HG03045 (cell line): ENCODE measurements around the gene DDX28.

Experiments
- ATAC-seq: cut with Tn5 transposase; IDR thresholded peaks from one replicate; pipeline ENCODE4 v1.9.1; 2021; ENCODE audit warnings: mild to moderate bottlenecking, moderate library complexity; ENCODE audit not compliant: unreplicated experiment

The DDX28 gene, protein sequence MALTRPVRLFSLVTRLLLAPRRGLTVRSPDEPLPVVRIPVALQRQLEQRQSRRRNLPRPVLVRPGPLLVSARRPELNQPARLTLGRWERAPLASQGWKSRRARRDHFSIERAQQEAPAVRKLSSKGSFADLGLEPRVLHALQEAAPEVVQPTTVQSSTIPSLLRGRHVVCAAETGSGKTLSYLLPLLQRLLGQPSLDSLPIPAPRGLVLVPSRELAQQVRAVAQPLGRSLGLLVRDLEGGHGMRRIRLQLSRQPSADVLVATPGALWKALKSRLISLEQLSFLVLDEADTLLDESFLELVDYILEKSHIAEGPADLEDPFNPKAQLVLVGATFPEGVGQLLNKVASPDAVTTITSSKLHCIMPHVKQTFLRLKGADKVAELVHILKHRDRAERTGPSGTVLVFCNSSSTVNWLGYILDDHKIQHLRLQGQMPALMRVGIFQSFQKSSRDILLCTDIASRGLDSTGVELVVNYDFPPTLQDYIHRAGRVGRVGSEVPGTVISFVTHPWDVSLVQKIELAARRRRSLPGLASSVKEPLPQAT

DNA sequence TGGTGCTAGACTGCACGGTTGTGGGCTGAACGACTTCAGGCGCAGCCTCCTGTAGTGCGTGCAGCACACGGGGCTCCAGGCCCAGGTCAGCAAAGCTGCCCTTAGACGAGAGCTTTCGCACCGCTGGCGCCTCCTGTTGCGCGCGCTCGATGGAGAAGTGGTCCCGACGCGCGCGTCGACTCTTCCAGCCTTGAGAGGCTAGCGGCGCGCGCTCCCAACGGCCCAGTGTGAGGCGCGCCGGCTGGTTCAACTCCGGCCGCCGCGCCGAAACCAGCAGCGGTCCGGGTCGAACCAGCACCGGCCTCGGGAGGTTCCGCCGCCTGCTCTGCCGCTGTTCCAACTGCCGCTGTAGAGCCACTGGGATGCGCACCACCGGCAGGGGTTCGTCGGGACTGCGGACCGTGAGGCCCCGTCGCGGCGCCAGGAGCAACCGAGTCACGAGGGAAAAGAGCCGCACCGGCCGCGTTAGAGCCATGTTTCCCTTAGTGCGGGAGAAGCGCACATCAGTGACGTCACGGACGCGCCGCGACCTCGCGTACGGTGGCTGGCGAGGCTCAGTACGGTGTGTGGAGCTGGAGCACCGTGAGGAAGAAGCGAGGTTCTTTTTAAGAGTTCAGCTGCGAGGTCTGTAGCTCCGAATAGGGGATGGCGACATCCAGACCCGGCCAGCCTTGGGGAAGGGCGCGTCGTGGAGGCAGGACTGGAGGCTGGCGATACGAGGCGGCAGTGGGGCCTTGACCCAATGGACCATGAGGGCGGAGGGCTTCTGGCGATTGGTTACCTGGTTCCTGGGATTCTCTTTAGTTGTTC is at the start of gene DDX28, which contains the start of gene DUS2:
Gene DDX28 (minus strand): TSS at position 505 of the 810 bp plus-strand sequence. CDS start 30 bp downstream, at position 475.
Gene DUS2 (plus strand): TSS at position 557 of the 810 bp plus-strand sequence. CDS start 14,740 bp downstream, outside the sequence.
- peak; percentile 83 for ATAC-seq

DNA sequence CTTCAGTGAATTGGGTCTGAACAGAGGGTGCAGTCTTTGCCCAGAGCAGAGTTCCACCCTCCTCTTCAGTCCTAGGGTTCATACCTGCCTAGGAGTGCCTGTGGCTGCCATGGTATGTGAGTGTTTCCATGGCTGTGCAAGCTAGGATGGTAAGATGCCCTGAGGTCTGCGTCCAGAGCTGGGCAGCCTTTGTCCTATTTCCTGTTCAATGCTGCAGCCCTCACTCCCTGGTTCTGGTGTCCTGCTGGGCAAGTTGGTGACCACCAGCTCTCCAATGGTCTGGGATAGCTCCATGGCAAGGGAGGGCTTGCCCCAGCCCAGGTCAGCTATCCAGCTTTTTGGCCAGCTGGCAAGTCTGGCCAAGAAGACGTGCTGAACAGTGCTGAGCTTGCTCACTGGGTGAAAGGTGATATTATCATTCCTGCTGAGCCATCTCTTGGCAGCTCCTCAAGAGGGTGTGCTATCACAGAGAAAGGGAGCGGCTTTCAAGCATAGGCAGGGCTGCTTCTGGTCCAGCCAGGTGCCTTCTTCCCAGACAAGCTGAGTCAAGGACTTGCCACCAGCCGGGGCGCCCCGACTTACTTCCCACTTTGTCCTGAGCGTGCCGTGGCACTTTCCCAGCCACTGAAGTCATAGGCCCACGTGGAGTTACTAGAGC is 49.1 kb upstream of the DDX28 start:
- no peak for ATAC-seq

DNA sequence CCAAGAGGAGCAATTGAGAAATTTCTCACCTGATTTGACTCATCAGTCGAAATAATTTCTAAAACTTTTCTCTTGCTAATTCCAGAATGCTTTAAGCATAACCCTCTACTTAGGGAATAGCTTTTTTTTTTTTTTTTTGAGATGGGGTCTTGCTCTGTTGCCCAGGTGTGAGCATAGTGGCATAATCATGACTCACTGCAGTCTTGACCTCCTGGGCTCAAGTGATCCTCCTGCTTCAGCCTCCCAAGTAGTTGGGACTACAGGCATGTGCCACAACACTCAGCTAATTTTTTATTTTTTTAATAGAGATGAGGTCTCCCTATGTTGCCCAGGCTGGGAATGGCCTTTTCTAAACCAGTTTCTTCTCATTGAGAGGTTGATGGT is 48.5 kb upstream of the DDX28 start:
- ATAC-seq, result no peak

DNA sequence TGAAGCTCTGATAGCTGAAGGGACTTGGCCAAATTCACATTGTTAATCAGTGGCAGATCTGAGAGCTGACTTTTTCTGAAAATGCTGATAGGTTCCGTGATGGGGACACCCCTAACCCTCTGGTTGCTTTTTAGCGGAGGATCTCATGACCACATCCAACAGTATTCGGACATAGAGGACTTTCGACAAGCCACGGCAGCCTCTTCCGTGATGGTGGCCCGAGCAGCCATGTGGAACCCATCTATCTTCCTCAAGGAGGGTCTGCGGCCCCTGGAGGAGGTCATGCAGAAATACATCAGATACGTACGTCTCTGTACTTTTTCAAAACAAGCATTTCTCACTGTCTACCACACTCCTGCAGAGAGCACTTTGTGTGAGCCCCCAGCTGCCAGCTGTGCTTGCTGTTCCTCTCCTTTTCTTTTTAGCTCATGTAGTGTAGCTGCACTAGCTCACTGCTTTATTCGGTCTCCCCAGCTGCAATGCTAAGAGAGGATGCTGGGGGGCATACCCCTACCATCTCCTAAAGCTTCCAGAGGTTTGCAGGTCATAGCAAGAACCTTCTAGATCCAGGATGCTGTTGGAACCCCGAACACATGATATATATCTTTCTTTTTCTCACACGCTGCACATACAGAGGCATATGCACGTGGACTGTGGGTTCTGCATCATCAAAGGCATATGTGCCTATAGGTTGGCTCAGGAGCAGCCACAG is 47.9 kb upstream of the DDX28 start:
- ATAC-seq, result no peak

DNA sequence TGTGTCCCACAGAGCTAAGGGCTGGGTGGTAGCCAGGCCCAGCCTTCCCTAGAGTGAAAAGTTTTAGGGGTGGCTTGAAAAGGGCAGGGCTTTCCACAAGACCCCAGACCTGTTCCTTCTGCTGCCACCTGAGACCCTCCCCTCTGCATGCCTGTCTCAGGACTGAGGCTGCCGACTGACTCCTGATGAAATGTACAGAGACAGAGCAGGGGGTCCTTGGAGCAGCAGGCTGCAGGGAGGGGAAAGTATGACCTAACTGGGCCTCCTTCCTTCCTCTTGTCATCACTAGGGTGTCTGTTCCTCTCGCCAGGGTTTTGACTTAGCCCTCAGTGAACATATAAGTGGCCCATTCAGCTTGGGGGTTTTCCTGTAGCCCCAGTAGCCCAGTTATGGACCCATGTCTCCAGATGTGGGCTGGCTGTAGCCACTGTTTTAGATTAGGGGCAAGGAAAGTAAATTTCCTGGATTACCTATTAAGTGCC is 47.3 kb upstream of the DDX28 start:
- ATAC-seq, result no peak

DNA sequence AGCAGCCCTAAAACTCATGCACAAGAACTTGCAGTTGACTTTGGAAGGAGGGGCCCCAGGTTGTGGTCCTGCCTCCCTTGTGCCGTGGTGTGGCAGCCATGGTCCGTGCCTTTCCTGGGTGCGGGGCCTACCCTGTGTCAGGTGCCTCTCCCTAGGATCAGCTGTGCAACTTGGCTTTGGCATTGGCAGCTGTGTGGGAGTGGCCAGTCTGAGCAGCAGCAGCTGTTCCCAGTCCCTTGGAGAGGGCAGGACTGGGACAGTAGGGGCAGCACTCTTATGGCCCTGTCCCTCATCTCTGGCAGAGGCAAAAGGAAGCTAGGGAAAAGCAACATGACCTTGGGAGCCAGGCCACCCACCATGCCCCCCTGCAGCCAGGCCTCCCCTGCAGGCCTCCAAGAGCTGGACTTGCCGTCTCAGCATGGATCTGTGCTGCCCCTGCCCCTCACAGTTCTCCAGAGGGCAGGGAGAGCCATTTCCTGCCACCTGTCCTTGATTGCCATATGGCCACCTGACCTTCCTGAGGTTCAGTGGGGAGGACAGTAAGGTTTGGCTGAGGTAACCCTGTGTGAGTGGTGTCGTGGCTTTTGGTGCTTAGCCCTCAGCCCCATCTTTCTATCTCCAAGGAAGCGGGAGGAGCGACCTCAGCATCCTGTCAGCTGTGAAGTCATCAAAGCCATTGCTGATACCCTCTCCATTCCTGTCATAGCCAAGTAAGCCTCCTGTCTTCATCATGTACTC is 46.6 kb upstream of the DDX28 start:
- ATAC-seq, result no peak

DNA sequence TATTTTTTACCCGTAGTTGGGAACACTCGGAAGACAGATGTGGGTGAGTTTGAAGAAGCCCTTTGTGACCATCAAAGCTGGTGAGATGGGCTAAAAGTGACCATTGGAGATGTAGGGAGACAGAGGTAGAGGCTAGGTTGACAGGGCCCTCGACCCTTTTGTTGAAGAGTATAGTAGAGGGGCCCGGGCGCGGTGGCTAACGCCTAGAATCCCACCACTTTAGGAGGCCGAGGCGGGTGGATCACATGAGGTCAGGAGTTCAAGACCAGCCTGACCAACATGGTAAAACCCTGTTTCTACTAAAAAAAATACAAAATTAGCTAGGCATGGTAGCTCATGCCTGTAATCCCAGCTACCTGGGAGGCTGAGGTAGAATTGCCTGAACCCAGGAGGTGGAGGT is 45.9 kb upstream of the DDX28 start:
- no peak for ATAC-seq

DNA sequence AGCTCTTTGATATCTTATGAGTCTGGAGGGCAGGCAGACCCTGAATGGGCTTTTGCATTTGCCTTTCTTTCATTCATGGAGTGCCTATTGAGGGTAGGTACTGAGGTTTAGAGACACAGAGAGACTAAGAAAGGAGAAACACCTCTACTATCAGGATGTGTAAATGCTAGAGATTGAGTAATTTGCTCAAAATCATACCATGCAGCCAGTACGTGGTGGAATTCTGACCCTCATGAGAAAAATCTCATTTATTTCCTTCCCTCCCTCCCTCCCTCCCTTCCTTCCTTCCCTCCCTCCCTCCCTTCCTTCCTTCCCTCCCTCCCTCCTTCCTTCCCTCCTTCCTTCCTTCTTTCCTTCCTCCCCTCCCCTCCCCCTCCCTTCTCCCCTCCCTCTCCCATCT is 43.7 kb upstream of the DDX28 start:
- ATAC-seq, result no peak

DNA sequence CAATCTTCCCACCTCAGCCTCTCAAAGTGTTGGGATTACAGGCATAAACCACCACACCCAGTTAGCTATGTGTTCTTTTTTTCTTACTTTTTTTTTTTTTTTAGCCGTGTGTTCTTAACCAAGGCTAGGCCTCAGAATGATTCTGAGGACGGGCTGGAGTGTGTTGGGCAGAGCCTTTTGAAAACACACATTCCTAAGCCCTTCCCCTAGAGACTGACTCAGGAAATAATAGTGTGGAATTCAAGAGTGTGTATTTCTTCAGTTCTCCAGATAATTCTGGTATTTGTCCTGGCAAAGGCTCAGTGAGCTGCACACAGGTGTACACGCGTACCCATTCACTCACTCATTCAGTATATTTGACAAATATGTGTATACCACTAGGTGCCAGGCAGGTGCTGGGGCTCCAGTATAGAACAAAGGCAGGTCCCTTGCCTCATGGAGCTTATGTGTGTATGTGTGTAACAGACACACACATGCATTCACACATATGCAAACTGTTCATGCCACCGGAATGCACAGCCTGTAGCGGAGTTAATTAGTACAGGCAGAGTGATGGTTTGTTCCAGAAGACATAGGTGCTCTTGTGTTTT is 42.8 kb upstream of the DDX28 start:
- ATAC-seq, result no peak

DNA sequence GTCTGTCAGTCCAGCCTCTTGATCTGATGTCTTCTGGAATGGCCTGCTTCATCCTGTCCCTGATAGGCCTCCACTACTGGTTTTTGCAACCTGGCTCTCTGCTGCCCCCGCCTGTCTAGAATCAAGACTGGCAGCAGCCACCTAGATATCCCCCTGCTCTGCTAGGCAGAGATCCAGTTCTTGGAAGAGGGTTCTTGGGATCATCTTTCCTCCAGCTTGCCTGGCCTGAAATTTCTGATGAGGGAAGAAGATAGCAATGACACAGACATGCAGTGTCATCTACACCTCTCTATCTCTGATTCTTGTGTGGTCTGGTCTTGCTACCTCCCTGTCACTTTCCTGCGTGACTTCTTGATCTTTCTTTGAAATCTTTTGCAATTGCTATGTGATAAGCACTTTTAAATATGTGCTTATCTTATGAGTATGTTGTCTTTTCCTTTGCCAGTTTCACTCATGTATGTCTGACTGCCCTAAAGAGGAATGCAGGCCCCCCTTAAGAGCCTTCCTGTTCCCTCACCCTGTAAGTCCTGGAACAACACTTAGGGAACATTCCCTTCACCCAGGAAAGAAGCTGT is 41.8 kb upstream of the DDX28 start:
- no peak for ATAC-seq

DNA sequence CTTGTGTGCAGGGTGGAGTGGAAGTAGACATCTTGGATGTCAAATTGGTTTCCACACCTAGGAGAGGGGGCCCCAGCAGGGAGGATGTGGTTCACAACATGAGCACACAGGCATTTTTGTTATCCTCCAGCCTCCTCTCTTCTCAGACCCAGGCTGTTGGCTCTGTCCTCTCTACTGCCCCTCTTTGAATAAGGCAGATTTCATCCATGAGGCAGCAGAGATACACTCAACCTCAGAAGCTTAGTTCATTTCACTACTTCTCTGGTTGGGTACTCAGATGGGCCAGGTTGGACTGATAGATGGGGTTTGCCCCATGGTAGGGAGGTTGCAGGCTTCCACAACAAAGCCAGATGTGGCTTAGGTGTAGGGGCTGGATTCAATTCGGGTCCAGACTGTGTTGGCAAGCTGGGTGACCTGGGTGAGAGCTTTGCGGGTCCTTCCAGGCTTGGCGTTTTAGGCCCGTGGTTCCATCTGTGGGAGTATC is 39.9 kb upstream of the DDX28 start:
- ATAC-seq, result no peak

DNA sequence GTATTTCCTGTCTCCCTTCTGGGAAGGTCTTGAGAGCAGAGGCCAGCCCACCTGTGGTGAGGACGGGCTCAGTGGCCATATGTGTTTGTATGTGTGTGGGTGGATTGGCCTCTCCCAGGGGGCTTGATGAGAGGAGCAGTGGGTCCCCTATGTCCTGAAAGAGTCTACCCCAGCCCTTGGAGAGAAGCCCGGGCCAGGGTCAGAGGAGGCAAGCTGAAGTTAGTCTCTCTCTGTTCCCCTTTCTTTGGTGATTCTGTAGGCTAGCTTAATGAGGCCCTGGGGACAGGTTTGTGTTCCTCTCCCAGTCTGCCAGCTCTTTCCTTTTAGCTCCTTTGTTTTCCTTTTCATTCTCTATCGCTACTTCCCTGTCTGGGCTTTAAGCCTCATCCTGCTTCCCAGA is 38.4 kb upstream of the DDX28 start:
- no peak for ATAC-seq

DNA sequence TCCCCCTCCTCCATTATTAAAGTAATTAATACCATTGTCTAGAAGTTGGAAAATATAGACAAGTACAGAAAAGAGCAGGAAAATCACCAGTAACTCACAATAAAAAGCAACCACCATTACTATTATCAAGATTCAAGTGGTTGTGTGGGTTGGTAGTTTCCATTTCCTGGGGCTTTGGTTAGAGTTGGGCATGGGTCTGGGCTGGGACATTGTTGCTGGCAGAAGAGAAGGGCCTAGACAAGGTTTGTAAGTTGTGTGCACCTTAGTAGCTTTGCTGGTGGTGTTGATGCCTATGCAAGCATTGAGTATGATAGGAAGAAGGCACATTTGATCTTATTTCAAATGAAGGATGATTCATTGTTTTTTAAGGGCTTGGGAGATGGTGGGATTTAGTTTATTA is 36.8 kb upstream of the DDX28 start:
- no peak for ATAC-seq

DNA sequence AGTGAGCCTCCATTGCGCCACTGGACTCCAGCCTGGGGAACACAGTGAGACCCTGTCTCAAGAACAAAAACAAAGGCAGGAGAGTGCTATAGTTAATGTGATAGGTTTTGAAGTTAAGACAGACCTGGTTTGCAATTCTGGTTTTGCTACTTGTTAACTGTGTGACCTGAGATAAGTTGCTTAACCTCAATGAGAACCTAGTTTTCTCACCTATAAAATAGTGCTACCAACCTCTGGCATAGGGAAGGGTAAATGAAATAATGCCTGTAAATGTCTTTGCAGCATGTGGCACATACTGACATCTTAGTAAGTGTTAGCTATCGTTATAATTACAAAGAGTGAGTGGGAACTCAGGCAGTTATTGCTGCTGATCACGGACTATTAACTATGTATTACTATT is 32.4 kb upstream of the DDX28 start:
- no peak for ATAC-seq

DNA sequence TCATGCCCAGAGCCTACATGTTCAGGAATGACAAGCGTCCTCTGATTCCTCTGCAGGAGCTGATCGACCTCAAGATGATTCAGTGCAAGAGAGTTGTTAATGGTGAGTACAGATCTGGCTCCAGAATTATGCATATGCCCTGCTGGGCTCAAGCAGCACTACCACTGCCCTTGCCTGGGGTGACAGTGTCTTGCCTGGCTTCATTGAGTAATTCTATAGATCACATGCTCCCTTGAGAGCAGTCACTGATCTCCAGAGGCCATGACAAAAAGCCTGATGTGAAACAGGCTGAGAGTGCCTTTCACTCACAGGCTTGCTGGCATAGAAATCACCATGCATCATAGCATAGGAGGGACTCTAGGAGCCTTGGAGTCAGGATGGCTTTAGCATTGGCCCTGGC is 26.4 kb upstream of the DDX28 start:
- no peak for ATAC-seq

DNA sequence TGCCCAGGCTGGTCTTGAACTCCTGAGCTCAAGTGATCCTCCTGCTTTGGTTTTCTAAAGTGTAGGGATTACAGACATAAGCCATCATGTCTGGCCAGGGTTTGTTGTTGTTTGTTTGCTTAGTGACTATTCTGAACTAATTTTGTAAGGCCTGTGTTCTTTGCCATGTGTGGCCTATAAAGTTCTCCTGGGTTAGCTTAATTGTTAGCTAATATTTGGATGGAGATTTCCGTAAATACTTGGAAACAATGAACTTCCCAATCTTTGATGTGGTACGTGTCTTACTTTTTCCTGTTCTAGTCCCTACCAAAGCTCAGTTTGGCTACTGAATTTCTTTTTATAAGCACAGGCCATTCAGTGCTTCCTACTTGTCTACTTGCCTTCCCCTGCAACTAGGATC is 25.0 kb upstream of the DDX28 start:
- ATAC-seq, result no peak

DNA sequence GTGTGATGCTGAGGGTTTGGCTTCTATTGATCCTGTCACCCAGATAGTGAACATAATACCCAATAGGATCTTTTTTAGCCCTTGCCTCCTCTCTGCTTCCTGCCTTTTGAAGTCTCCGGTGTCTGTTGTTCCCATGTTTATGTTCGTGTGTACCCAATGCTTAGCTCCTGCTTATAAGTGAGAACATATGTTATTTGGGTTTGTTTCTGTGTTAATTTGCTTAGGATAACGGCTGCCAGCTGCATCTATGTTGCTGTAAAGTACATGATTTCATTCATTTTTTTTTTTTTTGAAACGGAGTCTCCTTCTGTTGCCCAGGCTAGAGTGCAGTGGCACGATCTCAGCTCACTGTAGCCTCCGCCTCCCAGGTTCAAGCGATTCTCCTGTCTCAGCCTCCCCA is 23.1 kb upstream of the DDX28 start:
- no peak for ATAC-seq

DNA sequence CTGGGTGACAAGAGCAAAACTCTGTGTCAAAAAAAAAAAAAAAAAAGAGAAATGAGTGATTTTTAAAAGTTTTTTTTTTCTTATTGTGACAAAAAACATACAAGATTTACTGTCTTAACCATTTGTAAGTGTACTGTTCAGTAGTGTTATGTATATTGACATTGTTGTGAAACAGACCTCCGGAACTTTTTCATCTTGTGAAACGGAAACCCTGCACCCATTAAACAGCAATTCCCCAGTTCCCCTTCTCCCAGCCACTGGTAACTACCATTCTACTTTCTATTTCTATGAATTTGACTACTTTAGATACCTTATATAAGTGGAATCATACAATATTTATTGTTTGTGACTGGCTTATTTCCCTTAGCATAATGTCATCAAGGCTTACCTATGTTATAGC is 18.8 kb upstream of the DDX28 start:
- ATAC-seq, result no peak
